HEK293 (cell line): ENCODE data around the gene SLC2A6.
A peak's percentile ranks its signal among the peaks of the same experiment; 100 is the strongest.

Experiments used
- CTCF ChIA-PET: fragments of 350-600 bp; formaldehyde crosslinking; extraction: SDS; loops from one replicate; lab custom pipeline; 2021; ENCODE audit warnings: antibody characterized with exemption; lab: Yijun Ruan, JAX
- POLR2A ChIA-PET: fragments of 300-600 bp; formaldehyde crosslinking; extraction: SDS; loops from one replicate; lab custom pipeline; 2020; ENCODE audit warnings: antibody characterized with exemption, inconsistent platforms; lab: Yijun Ruan, JAX
- H3K27ac ChIP-seq: fragments of 200-500 bp; sonication (Bioruptor generic); 2 replicates; pipeline ENCODE4 v1.5.1; 2014; ENCODE audit warnings: low read depth, low read length, control low read depth, inconsistent platforms; ENCODE audit errors: extremely low read depth
- H3K36me3 ChIP-seq, 2 experiments: fragments of 200-500 bp in 1 of 2; sonication (Bioruptor generic) in 1 of 2; 1 replicate in 1 of 2; 2 replicates in 1 of 2; pipeline ENCODE4 v1.5.1; 2014 to 2017; ENCODE audit warnings: inconsistent platforms in 2 of 2, low read length in 2 of 2; ENCODE audit not compliant: control insufficient read depth in 2 of 2, insufficient read depth in 1 of 2
- H3K4me1 ChIP-seq: fragments of 200-500 bp; sonication (Bioruptor generic); 2 replicates; pipeline ENCODE4 v1.5.1; 2014; ENCODE audit warnings: mild to moderate bottlenecking, low read length, inconsistent platforms; ENCODE audit not compliant: control insufficient read depth, insufficient read depth
- H3K4me3 ChIP-seq: 2 replicates; pipeline ENCODE4 v1.5.1; 2011; ENCODE audit warnings: low read depth, mild to moderate bottlenecking, control low read depth, low read length, moderate library complexity
- H3K9me3 ChIP-seq: fragments of 200-500 bp; sonication (Bioruptor generic); 2 replicates; pipeline ENCODE4 v1.5.1; 2014; ENCODE audit warnings: low read depth, low read length, inconsistent platforms; ENCODE audit not compliant: control insufficient read depth, insufficient read depth
- EGR2 ChIP-seq: fragments of 450-650 bp; formaldehyde crosslinking; IDR thresholded peaks from 2 replicates; pipeline ENCODE4 v1.5.1; 2016; ENCODE audit warnings: low read depth, missing biosample characterization, missing genetic modification characterization
- SP2 ChIP-seq: fragments of 450-650 bp; formaldehyde crosslinking; IDR thresholded peaks from 2 replicates; pipeline ENCODE4 v1.5.1; 2016; ENCODE audit warnings: missing biosample characterization, missing genetic modification characterization
- ZFHX2 ChIP-seq: fragments of 450-650 bp; formaldehyde crosslinking; conservative IDR thresholded peaks from 2 replicates; pipeline ENCODE4 v1.5.1; 2016; ENCODE audit warnings: missing biosample characterization, missing genetic modification characterization
- ZNF112 ChIP-seq: fragments of 450-650 bp; formaldehyde crosslinking; IDR thresholded peaks from 2 replicates; pipeline ENCODE4 v1.5.0; 2017; ENCODE audit warnings: missing biosample characterization, missing genetic modification characterization
- ZNF132 ChIP-seq: fragments of 450-650 bp; formaldehyde crosslinking; IDR thresholded peaks from 2 replicates; pipeline ENCODE4 v1.5.1; 2017; ENCODE audit warnings: missing biosample characterization, missing genetic modification characterization, borderline replicate concordance
- ZNF157 ChIP-seq: fragments of 450-650 bp; formaldehyde crosslinking; IDR thresholded peaks from 2 replicates; pipeline ENCODE4 v1.5.1; 2016; ENCODE audit warnings: missing biosample characterization, missing genetic modification characterization
- ZNF2 ChIP-seq: fragments of 450-650 bp; formaldehyde crosslinking; IDR thresholded peaks from 2 replicates; pipeline ENCODE4 v1.5.1; 2016; ENCODE audit warnings: missing biosample characterization, missing genetic modification characterization
- ZNF23 ChIP-seq: fragments of 450-650 bp; formaldehyde crosslinking; IDR thresholded peaks from 2 replicates; pipeline ENCODE4 v1.5.1; 2016; ENCODE audit warnings: missing biosample characterization, missing genetic modification characterization, borderline replicate concordance
- ZNF366 ChIP-seq: fragments of 450-650 bp; formaldehyde crosslinking; conservative IDR thresholded peaks from 2 replicates; pipeline ENCODE4 v1.5.1; 2016; ENCODE audit warnings: missing biosample characterization, missing genetic modification characterization
- ZNF660 ChIP-seq: fragments of 450-650 bp; IDR thresholded peaks from 2 replicates; pipeline ENCODE4 v1.5.1; 2018; ENCODE audit warnings: missing biosample characterization, mild to moderate bottlenecking, missing genetic modification characterization
- ZNF670 ChIP-seq: fragments of 450-650 bp; formaldehyde crosslinking; IDR thresholded peaks from 2 replicates; pipeline ENCODE4 v1.5.1; 2016; ENCODE audit warnings: missing biosample characterization, missing genetic modification characterization, low read depth
- ZNF76 ChIP-seq: fragments of 450-650 bp; formaldehyde crosslinking; IDR thresholded peaks from 2 replicates; pipeline ENCODE4; 2016; ENCODE audit warnings: low read depth, missing biosample characterization, missing genetic modification characterization, borderline replicate concordance
- ZNF776 ChIP-seq: fragments of 450-650 bp; formaldehyde crosslinking; IDR thresholded peaks from 2 replicates; pipeline ENCODE4 v1.5.0; 2017; ENCODE audit warnings: missing biosample characterization, missing genetic modification characterization, borderline replicate concordance
- TF ChIP-seq, protein P1 (sequence below): fragments of 450-650 bp; formaldehyde crosslinking; IDR thresholded peaks from 2 replicates; pipeline ENCODE4 v1.5.1; 2016; ENCODE audit warnings: missing biosample characterization, missing genetic modification characterization, borderline replicate concordance
- TF ChIP-seq, protein P2 (sequence below): fragments of 450-650 bp; formaldehyde crosslinking; IDR thresholded peaks from 2 replicates; pipeline ENCODE4 v1.5.1; 2016; ENCODE audit warnings: missing biosample characterization, missing genetic modification characterization

The SLC2A6 gene

DNA sequence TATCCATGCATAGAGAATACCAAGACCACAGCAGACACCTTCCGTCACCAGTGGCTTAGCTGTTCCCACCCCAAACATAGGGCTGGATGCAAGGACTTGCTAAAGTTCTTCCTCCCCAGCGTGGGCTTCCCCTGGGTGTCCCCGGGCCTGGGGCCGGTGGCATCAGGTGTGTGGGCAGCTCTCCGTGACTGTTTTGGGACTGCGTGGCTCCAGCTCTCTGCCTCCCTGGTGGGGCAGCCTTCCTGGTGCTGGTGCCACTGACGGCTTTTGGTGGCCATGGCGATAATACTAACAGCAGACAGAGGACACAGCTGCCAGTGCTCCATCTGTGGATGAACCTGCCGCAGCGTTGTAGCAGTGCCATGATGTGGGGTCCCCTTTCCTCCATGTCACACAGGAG lies 14.3 kb downstream of the SLC2A6 start:
- POLR2A ChIA-PET, result no interaction called here
- H3K9me3 ChIP-seq, result no peaks in the 10 kb centered on the region

DNA sequence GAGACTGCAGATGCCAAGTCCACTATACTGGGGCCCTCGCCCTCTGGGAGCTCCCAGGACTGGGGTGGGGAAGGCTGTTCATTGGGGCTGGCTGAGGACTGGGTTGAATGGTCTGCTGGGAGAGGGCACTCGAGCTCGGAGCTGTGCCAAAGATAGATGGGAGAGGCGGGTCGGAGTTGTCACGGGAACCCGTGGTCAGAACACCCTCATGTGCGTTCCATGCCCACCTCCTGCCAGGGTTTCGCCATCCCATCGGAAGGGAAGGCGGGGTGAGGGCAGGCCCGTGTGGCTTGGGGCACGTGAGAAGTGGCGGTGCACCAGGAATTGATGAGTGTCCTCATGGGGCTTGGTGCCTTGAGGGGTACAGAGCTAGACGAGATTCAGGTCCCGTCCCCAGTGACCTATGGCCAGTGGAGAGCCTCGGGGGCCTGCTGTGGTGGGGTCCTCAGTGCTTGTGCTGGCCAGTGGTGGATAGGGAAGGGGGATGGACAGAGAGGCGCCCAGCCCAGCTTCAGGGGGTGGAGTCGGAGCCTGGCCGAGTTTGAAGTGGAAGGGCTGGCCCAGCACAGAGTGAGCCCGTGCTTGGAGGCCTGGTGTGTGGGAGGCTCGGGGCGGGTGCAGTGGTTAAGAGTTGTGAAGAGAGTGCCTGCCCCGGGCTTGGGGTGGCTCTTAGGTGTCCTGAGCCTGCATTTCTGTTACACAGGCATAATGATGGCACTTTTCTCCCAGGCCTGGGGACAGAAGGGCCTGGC lies 14.9 kb downstream of the SLC2A6 start:
- Histone ChIP-seq H3K9me3 (no peaks in the 10 kb centered on the region), H3K36me3 (peaks cover 0 to 8% of the 10 kb centered on the region in 2 experiments; a peak in 1 of 3 replicates), H3K4me3 (no peak overlapping the region), H3K27ac (no peak overlapping the region), H3K4me1 (no peaks in the 10 kb centered on the region)
- TF ChIP-seq EGR2 (tag by site-specific recombination), result peak; percentile 33; the same call in 1 of the 2 replicates
- TF ChIP-seq SP2, result 0 out of 2 replicates have a peak, but pooled peaks have one; percentile 11
- TF ChIP-seq ZFHX2 (tag by site-specific recombination), result peak; percentile 45
- no peak for TF ChIP-seq ZNF366 (tag by site-specific recombination)
- POLR2A ChIA-PET, result no interaction called here
- CTCF ChIA-PET, result interaction anchor here (0.6 to 1.7 kb wide), 5 partner anchors 8 to 547 kb away, joined by 3 to 5 read pairs (median 4); no protein-coding TSS in a partner anchor

More for the DNA sequence above, 14.3 kb downstream of the SLC2A6 start:
- H3K4me3 ChIP-seq, result no peak overlapping the region
- H3K36me3 ChIP-seq, result peaks cover 0 to 8% of the 10 kb centered on the region in 2 experiments; a peak in 1 of 3 replicates
- CTCF ChIA-PET, result interaction anchor here (0.6 to 1.7 kb wide), 2 partner anchors 22 to 59 kb away, joined by 3 to 5 read pairs; no protein-coding TSS in a partner anchor
- H3K27ac ChIP-seq, result no peak overlapping the region
- TF ChIP-seq ZNF23 (tag by site-specific recombination) (no peak), ZNF132 (tag by site-specific recombination) (no peak), ZNF660 (tag by site-specific recombination) (no peak), ZNF157 (tag by site-specific recombination) (no peak), ZNF76 (tag by site-specific recombination) (no peak), ZNF670 (tag by site-specific recombination) (no peak), ZNF776 (tag by site-specific recombination) (no peak), ZNF112 (tag by site-specific recombination) (no peak), ZNF2 (no peak)
- TF ChIP-seq, protein P1, sequence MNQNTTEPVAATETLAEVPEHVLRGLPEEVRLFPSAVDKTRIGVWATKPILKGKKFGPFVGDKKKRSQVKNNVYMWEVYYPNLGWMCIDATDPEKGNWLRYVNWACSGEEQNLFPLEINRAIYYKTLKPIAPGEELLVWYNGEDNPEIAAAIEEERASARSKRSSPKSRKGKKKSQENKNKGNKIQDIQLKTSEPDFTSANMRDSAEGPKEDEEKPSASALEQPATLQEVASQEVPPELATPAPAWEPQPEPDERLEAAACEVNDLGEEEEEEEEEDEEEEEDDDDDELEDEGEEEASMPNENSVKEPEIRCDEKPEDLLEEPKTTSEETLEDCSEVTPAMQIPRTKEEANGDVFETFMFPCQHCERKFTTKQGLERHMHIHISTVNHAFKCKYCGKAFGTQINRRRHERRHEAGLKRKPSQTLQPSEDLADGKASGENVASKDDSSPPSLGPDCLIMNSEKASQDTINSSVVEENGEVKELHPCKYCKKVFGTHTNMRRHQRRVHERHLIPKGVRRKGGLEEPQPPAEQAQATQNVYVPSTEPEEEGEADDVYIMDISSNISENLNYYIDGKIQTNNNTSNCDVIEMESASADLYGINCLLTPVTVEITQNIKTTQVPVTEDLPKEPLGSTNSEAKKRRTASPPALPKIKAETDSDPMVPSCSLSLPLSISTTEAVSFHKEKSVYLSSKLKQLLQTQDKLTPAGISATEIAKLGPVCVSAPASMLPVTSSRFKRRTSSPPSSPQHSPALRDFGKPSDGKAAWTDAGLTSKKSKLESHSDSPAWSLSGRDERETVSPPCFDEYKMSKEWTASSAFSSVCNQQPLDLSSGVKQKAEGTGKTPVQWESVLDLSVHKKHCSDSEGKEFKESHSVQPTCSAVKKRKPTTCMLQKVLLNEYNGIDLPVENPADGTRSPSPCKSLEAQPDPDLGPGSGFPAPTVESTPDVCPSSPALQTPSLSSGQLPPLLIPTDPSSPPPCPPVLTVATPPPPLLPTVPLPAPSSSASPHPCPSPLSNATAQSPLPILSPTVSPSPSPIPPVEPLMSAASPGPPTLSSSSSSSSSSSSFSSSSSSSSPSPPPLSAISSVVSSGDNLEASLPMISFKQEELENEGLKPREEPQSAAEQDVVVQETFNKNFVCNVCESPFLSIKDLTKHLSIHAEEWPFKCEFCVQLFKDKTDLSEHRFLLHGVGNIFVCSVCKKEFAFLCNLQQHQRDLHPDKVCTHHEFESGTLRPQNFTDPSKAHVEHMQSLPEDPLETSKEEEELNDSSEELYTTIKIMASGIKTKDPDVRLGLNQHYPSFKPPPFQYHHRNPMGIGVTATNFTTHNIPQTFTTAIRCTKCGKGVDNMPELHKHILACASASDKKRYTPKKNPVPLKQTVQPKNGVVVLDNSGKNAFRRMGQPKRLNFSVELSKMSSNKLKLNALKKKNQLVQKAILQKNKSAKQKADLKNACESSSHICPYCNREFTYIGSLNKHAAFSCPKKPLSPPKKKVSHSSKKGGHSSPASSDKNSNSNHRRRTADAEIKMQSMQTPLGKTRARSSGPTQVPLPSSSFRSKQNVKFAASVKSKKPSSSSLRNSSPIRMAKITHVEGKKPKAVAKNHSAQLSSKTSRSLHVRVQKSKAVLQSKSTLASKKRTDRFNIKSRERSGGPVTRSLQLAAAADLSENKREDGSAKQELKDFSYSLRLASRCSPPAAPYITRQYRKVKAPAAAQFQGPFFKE (tag by site-specific recombination), result no peak
- TF ChIP-seq, protein P2, sequence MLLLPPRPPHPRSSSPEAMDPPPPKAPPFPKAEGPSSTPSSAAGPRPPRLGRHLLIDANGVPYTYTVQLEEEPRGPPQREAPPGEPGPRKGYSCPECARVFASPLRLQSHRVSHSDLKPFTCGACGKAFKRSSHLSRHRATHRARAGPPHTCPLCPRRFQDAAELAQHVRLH (tag by site-specific recombination), result no peak
- no peaks in the 10 kb centered on the region for H3K4me1 ChIP-seq
